HG03175 (cell line): Measurements from ENCODE around the gene RMI2.
A peak's percentile ranks its signal among the peaks of the same experiment; 100 is the strongest.

Source experiments
- ATAC-seq: cut with Tn5 transposase; IDR thresholded peaks from one replicate; pipeline ENCODE4 v1.9.1; 2021; ENCODE audit warnings: mild to moderate bottlenecking, moderate library complexity; ENCODE audit not compliant: unreplicated experiment

The RMI2 gene

GRCh38 chr16:11327277-11328171, 17.7 kb upstream of the RMI2 start:
- ATAC-seq, result peak; percentile 35

- peak; percentile 78 for ATAC-seq
These were observed 16.8 kb upstream of the RMI2 start for GRCh38 chr16:11328172-11329070.

- ATAC-seq, result peak; percentile 30
These were observed 16.2 kb upstream of the RMI2 start for GRCh38 chr16:11329071-11329491.

- ATAC-seq, result no peak
These were observed 15.4 kb upstream of the RMI2 start for GRCh38 chr16:11329891-11330290.

GRCh38 chr16:11330526-11331237, 14.6 kb upstream of the RMI2 start:
- no peak for ATAC-seq

- ATAC-seq, result no peak
These were observed 13.3 kb upstream of the RMI2 start for GRCh38 chr16:11331967-11332366.

- ATAC-seq, result no peak
These were observed 12.2 kb upstream of the RMI2 start for GRCh38 chr16:11333010-11333409.

- ATAC-seq, result no peak
These were observed 11.6 kb upstream of the RMI2 start for GRCh38 chr16:11333702-11334101.

- no peak for ATAC-seq
These were observed 10.3 kb upstream of the RMI2 start for GRCh38 chr16:11334831-11335404.

GRCh38 chr16:11339075-11339474, 6.2 kb upstream of the RMI2 start:
- no peak for ATAC-seq

GRCh38 chr16:11340710-11341109, 4.5 kb upstream of the RMI2 start:
- ATAC-seq, result no peak

- no peak for ATAC-seq
These were observed 3.9 kb upstream of the RMI2 start for GRCh38 chr16:11341371-11341770.

- no peak for ATAC-seq
These were observed 3.0 kb upstream of the RMI2 start for GRCh38 chr16:11342021-11342855.

GRCh38 chr16:11346700-11347319, 1.6 kb downstream of the RMI2 start:
- ATAC-seq, result no peak

- no peak for ATAC-seq
These were observed 2.6 kb downstream of the RMI2 start for GRCh38 chr16:11347831-11348230.

GRCh38 chr16:11348737-11349598, 3.7 kb downstream of the RMI2 start:
- no peak for ATAC-seq

GRCh38 chr16:11349599-11350276, 4.5 kb downstream of the RMI2 start:
- ATAC-seq, result no peak

GRCh38 chr16:11350519-11350918, 5.3 kb downstream of the RMI2 start:
- ATAC-seq, result no peak
